ENCODE data around the gene GADD45GIP1.
"Not testable (repeated sequence)": the region's sequence is repeated elsewhere in the genome, so short reads cannot be mapped to it uniquely, and the experiment has no call there.

GADD45GIP1 gene

DNA sequence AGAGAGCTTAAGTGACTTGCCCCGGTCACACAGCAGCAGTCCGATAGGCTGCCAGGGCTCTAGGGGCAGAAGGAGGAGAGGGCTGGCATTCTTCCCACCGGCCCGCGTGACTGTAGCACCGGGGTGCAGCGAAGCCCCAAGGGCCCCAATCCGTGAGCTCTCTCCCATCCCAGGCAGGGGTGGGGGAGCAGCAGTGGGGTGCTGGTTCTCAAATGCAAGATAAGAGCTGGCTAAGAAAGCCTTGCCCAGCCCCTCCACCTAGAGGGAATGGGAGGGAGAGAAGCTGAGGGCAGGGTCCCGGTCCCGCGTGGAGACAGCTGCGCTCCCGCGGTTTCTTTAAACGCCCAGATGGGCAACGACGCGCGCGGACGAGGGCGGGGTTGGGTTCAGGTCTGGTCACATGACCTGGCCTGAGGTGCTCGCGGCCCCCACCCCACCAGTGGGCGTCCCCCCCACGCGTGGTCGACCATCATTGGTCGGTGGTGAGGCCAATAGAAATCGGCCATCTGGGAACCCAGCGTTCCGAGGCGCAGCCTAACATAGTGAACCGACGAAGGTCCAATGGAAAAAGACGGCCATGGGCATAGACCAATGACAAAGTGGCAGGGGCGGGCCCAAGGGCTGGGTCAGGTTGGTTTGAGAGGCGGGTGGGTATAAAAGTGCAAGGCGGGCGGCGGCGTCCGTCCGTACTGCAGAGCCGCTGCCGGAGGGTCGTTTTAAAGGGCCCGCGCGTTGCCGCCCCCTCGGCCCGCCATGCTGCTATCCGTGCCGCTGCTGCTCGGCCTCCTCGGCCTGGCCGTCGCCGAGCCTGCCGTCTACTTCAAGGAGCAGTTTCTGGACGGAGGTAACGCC is 18.9 kb downstream of the GADD45GIP1 start, which contains the start of gene CALR:
TSS of gene CALR (plus strand) at position 683 of the 852 bp plus-strand sequence. CDS start at position 754, 71 bp downstream.
- peak; percentile 98 to 99 for DNase-seq

DNA sequence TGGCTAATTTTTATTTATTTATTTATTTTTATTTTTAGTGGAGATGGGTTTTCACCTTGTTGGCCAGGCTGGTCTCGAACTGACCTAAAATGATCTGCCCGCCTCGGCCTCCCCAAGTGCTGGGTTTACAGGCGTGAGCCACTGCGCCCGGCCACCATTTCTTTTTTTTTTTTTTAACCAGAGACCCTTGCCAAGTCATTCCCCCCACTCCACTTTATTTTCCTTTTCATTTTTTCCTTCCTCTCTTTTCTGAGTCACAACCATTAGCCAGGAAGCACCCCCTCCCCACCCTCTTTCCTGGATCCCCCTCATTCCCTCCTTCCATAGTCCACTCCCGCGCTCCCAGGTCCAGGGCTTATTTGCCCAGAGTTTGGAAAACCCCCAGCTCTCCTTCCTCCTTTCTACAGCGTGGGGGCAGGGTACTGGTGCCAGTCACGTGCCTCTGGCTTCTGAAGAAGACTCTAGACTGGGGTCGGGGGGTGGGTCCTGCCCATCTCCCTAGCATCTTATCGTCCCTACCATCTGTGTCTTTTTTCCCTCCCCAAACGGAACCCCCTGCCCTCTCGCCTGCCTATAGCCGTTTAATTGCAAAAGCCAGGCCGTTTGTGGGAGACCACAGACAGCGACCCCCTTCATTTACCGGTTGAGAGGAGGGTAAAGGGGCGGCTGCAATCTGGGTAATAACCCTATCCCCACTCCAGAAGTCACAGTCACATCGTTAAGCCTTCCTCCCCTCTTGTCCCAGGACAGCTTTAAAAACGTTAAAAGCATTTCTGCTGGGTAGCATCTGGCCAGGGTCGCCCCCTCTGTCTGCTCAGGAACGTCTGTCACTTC is 19.7 kb downstream of the GADD45GIP1 start:
- peak; percentile 33 to 48 for DNase-seq

DNA sequence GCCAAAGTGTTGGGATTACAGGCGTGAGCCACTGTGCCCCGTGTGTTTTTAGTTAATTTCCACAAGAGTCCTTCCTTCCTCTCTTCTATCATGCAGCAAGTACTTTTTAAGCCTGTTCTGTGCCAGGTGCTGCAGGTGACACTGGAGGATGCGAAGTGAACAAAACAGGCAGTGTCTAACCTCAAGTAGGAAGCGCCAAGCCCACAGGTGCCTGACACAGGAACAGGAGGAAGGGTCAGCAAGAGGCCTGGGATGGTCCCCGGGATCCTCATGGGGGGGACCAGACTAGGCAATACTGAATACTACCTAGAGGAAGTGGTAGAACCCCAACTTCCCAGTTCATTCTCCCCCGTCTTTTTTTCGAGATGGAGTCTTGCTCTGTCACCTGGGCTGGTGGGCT is 20.4 kb downstream of the GADD45GIP1 start:
- no peak for DNase-seq

DNA sequence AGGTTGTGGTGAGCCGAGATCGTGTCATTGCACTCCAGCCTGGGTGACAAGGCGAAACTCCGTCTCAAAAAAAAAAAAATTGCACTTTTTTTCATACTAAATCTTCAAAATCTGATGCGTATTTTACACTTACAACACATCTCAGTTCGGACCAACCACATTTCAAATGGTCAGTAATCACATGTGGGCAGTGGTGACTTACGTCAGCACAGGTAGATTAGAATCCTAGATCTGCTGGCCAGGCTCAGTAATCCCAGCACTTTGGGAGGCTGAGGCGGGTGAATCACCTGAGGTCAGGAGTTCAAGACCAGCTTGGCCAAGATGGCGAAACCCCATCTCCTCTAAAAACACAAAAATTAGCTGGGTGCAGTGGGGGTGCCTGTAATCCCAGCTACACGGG is 22.0 kb downstream of the GADD45GIP1 start:
- no peak for DNase-seq

DNA sequence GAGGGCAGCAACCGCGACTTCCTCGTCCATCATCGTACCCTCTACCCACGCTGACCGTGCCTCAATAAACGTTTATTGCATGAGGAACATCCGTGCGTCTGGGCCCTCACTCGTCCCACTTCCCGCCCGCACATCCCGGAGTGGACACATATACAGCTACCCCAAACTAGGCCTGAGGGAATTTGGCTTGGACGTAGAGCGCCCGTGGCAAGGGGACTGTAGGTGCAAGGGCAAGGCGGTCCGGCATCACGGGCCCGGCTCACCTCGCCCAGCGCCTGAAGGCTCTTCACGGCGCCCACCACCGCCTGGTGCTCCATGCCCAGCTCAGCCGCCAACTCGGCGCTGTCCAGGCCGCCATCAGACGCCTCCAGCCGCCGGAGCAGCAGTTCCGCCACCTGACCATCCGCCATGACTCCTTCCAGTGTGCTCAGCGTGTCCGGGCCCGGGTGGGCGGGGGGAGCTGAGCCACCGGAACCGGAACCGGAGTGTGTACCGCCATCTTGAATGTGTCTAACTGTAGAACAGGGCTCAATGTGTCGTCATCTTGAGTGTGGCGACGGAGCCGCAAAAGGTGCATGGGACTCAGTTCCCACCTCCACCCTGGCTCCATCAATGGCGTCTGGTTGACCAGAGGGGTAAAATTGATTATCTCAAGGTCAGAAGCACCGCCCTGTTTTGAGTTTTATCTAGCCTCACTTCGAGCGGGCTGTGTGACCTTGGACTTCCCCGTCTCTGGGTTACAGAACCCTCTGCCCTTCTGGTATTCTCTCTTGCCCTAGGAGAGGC is 23.5 kb downstream of the GADD45GIP1 start, which contains the start of gene FARSA:
TSS of gene FARSA (minus strand) at position 425 of the 786 bp plus-strand sequence. CDS start at position 410, 15 bp downstream.
- DNase-seq, result peak; percentile 89 to 91

DNA sequence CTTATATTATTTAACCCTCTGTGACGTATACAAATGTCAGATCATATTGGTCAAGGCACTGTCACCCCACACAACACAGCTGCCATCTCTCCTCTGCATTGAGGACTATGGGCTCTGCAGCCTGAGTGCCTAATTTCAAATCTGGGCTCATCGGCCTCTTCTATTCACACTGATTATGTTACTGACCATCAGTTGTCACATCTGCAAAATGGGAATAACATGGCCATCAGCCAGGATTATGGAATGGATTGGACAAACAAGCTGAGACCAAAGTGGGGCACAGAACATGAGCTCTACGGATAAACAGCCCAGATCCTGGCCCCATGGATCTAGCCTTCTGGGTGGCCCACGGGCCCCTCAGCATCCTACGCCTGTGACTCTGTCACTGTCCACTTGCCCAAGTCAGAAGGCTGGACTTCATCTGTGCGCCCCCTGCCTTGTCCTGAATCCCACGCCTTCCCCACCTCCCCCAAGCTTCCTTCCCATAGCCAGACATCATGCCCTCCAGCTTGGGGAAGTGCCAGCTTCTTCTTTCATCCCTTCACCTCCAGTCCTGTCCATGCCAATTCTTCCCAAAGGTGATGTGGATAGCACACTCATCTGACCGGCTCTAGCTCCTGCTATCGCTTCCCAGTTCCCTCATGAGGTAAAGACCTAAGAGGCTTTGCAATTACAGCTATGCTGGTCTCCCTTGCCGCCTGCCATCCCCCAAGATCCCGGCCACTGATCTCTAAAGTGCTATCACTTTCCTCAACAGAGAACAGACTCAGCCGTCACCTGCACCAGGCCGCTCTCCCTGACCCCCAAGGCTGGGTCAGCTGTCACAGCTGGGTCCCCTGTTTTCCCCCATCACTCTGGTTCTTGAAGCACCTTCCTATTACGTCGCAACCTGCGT is 24.4 kb downstream of the GADD45GIP1 start:
- DNase-seq, result no peak

DNA sequence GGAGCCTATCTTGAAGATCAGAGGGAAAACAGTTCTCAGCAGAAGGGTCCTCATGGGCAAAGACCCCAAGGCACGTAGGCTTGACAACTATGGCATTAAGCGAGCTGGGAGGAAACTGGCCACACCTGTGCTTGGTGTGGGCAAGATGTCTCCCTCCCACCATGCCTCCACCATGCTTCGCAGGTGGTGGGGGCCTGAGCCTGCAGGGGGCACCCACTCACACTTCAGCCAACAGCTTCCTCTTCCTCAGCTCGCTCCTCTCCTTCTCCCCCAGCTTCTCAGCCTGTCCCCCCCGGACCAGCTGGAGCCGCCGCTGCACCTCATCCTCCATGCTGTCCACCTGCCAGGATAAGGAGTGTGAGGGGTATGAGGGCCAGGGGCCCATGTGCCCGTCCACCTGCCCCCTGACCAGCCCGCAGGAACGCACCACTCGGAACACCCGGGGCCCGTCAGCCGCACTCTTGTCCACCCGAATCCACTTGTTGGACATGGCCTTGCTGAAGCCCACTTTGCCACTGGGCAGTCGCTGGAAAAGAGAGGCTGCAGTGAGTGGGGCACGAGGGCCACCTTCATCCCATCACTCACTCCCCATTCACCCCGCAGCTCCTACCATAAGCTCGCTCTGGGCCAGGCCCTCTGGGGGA is 26.9 kb downstream of the GADD45GIP1 start:
- DNase-seq, result no peak

DNA sequence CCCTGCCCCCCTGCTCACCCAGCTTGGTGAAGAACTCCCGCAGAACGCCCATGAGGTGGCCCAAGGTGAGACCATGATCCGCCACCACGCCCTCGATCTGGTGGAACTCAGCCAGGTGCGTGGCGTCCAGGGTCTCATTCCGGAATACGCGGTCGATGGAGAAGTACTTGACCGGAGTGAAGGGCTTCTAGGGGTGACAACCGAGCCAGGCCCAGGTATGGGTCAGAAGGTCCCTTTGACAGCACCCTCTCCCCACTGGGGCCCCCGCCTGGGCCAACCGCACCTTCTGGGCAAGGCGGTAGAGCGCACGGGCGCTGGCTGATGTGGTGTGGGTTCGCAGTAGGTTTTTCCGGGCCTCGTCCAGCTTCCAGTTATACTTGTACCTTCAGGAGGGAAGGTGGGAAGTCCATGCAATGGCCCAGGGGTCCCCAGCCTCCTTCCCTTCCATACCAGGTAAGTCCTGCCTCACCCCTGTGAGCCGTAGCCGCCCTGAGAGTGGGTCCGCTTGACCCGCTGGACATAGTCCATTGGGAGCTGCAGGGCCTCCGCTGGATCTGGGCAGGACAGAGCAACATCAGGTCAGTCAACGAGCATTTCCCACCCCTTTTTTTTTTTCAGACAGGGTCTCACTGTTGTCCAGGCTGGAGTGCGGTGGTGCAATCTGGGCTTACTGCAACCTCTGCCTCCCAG is 32.3 kb downstream of the GADD45GIP1 start:
- DNase-seq, result no peak

DNA sequence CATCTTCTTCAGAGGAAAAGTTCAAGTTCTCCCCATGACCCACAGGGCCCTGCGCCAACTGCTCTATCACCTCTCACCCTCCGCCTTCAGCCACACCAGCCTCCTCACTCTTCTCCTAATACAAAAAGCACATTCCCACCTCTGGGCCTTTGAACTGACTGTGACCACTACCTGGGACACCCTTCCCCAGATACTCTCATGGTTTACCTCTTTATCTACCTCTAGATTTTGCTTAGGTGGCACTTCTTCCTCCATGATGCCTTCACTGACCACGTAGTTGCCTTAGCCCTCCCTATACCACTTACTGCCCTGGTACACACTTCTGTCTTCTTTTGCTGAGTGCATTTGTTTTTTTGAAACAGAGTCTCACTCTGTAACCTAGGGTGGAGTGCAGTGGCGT is 34.1 kb downstream of the GADD45GIP1 start:
- DNase-seq, result no peak

DNA sequence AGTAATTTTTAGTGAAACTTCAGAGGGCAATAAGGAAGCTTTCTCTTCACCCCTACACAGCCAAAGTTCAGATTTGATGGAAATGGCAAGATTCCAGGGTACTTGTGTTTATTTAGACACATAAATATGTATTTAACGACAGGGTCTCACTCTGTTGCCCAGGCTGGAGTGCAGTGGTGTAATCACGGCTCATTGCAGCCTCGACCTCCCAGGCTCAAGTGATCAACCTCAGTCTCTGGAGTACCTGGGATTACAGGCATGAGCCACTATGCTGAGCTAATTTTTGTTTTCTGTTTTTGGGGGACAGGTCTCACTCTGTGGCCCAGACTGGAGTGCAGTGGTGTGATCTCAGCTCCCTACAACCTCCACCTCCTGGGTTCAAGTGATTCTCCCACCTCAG is 36.0 kb downstream of the GADD45GIP1 start:
- DNase-seq, result no peak

DNA sequence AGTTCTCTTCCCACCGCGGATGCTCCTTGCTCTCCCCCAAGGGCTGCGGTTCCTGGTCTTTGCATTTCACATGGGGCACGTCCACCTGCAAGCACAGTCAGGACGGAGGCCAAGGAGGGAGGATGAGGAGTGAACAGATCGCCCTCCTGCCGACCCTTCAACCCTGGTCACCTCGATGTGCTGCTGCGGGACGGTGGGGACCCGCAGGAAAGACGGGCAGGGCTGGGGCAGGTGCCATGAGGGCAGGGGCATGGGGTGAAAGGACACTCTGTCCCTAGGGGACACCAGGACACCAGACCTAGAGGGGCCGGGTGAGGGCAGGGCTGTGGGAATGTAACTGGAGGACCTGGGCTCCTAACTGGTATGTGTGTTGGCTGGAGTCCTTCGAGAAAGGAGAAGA is 38.8 kb downstream of the GADD45GIP1 start:
- DNase-seq, result no peak

DNA sequence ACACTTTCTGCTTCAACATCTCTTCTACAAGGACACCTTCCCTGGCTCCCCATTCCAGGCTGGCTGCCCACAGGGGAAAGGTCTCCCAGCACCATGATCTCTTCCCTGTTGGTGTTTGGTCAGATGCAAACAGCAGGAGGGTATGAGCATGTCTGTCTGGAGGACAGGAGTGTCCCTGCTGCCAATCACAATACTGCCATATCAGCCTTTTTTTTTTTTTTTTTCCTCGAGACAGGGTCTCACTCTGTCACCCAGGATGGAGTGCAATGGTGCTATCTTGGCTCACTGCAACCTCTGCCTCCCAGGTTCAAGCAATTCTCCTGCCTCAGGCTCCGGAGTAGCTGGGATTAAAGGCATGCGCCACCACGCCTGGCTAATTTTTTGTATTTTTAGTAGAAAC is 41.2 kb downstream of the GADD45GIP1 start:
- DNase-seq, result not testable (repeated sequence)

DNA sequence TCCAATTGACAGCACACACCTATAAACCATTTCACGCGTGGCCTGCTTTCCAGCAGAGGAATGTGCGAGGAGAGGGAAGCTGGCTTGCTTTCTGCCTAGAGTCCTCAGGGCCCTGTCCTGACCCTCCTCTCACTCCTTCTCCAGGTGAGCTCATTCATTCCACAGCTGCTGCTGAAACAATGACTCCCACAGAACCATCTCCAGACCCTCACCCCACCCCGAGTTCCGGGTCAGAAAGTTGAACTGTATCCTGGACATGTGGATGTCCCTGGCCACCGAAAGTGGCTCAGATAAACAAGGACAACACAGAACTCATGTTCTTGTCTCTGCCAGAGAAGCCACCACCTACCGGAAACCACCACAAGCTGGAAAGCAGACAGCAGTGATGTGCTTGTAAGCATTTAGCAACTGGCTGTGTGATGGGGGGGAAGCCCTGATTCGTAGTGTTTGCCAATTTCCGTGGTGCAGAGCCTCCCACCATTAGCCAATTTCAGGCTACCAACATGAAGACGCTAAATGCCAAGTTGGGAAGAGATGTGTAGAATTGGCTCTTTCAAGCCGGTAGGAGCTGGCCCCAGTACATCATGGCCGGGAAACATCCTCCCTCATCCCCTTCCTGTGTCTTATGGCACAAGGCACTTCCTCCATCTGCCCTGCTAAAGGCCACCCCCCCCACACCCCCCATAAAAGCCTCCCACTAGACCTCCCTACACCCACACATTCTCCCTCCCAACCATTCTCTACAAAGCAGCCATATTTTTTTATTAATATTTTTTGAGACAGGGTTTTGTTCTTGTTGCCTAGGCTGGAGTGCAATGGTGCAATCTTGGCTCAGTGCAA is 43.0 kb downstream of the GADD45GIP1 start:
- DNase-seq, result peak; percentile 25 to 31

DNA sequence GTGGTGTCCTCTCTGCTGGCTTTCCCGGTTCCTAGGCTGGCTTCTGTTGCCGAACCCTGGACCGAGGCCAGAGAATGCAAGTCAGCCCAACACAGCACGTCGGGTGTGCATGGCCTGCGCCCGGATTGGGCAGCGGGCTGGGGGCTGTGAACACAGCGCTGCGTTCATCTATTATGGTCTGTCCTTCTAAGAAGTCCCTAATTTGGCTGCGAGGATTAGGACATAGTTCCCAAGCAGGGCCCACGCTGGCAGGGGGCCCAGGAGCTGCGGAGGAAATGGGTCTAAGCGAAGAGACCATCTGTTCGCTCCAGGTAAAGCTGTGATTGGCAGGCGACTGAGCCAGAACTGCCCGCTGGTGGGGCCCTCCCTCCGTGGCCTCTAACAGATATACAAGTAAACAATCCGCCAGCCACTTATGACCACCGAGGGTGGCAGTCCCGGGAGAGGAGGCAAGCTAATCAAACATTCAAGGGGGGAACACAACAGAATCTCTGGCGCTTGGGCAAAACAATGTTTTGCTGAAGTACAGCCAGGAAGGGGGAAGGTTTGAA is 43.9 kb downstream of the GADD45GIP1 start:
- peak; percentile 80 to 87 for DNase-seq

DNA sequence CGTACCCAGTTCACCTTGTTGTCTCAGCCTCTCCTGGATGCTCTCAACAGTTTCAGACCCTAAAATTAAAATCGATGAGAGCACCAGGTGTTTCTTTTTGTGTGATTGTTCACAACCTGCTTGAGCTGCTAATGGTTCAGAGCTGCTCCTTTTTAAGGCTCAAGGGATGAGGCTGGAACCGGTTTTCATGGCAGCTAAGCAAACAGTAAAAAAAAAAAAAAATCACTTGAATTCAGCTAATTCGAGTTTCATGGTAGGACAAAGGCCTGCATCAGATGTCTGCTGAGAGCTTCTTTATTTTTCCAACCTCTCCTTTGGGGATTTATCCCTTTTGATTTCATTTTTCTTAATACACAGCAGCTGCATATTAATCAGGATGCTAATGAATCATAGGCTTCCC is 44.5 kb downstream of the GADD45GIP1 start:
- peak; percentile 8 to 11 for DNase-seq

DNA sequence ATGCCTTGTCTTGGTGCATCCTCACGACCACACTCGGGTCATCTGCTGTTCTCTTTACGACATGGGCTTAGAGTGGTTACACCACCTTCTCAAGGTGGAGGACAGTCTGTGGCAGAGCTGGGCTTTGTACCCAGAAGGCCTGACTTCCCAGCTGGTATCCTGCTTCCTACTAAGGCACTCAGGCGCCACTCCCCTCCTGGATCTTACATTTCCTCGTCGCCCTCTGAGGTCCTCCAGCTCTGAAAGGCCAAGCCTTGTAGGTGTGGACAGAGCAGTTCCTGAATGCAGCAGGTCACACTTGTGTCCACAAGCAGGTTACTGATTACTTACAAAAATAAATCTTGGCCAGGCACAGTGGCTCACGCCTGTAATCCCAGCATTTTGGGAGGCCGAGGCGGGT is 49.9 kb downstream of the GADD45GIP1 start:
- DNase-seq, result no peak

Measured in SHP77 (cell line).